GM18498 (cell line): ENCODE results near the gene UNKL.

Source experiments
- ATAC-seq: cut with Tn5 transposase; IDR thresholded peaks from one replicate; pipeline ENCODE4 v1.9.1; 2021; ENCODE audit warnings: mild to moderate bottlenecking, moderate library complexity; ENCODE audit not compliant: unreplicated experiment

The UNKL gene

DNA sequence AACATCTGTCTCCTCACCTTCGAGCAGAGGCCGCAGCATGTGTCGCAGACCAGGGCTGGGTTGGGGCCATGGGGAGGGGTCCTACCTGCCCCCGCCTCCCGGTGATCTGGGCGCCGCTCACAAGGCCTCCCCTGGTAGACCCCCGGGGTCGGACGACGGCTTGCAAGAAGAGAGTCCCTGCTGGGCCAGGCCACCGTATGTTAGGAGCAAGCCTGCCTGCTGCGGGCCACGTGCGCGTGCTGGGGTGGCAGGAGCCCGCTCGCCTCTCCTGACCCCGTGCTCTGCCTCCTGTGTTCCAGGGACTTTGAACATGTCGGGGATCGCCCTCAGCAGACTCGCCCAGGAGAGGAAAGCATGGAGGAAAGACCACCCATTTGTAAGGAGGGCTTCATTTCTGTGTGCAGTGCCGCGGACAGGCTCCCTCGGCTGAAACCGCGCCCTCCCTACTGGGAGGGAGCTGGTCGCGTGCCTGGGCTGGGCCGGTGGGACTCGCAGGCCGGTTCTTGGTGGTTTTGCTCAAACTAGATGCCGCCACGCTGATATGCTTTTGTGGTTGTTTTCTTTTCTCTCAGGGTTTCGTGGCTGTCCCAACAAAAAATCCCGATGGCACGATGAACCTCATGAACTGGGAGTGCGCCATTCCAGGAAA lies 100.7 kb downstream of the UNKL start:
- ATAC-seq = no peak
